SK-N-SH (cell line): ENCODE measurements around the gene ORMDL1. TPM values are rescaled to one million over a fixed set of nuclear protein-coding genes. Genes with fewer than 3 reads are reported as not detected.
A peak's percentile ranks its signal among the peaks of the same experiment; 100 is the strongest.

Experiments
- CTCF ChIA-PET: fragments of 300-600, 350-600 bp; formaldehyde crosslinking; extraction: SDS; loops from one replicate; lab custom pipeline; 2021; lab: Yijun Ruan, JAX
- POLR2A ChIA-PET: fragments of 350-600 bp; sonication (Branson Sonifier 250); formaldehyde crosslinking; extraction: SDS; loops from one replicate; lab custom pipeline; 2020; ENCODE audit warnings: antibody characterized with exemption, inconsistent platforms; lab: Yijun Ruan, JAX
- DNase-seq: peaks from one replicate; pipeline ENCODE4 v3.0.0; 2012
- H2AFZ ChIP-seq: fragments of 200-600 bp; sonication (generic); 2 replicates; pipeline ENCODE4 v1.8.1; 2016; ENCODE audit warnings: antibody characterized with exemption, mild to moderate bottlenecking, low read depth
- H3F3A ChIP-seq: fragments of 200-600 bp; sonication (generic); replicated peaks from 2 replicates; pipeline ENCODE3; 2016; ENCODE audit warnings: antibody characterized with exemption, mild to moderate bottlenecking; ENCODE audit not compliant: insufficient read depth
- H3K27ac ChIP-seq, 2 experiments: fragments of 200-500 bp in 1 of 2; fragments of 200-600 bp in 1 of 2; sonication (Bioruptor generic) in 1 of 2; sonication (generic), shearing (Covaris generic) in 1 of 2; 2 replicates each; pipeline versions ENCODE4 v1.5.1 to v1.6.1; 2014 to 2016; ENCODE audit warnings: low read depth in 2 of 2, inconsistent platforms in 1 of 2, low read length in 1 of 2, mild to moderate bottlenecking in 1 of 2, mixed read lengths in 1 of 2
- H3K27me3 ChIP-seq: fragments of 200-600 bp; sonication (generic), shearing (Covaris generic); 2 replicates; pipeline ENCODE4 v1.6.1; 2016; ENCODE audit warnings: mixed run types; ENCODE audit not compliant: insufficient read depth
- H3K36me3 ChIP-seq, 2 experiments: fragments of 200-500 bp in 1 of 2; fragments of 200-600 bp in 1 of 2; sonication (Bioruptor generic) in 1 of 2; sonication (generic) in 1 of 2; replicated peaks in 1 of 2; 2 replicates each; pipeline versions ENCODE3 to v1.5.1; 2014 to 2016; ENCODE audit warnings: low read length in 1 of 2, mild to moderate bottlenecking in 1 of 2; ENCODE audit not compliant: insufficient read depth in 2 of 2, control insufficient read depth in 1 of 2
- H3K4me1 ChIP-seq, 2 experiments: fragments of 200-500 bp in 1 of 2; fragments of 200-600 bp in 1 of 2; sonication (Bioruptor generic) in 1 of 2; sonication (generic), shearing (Covaris generic) in 1 of 2; 2 replicates each; pipeline versions ENCODE4 v1.5.1 to v1.6.1; 2014 to 2016; ENCODE audit warnings: low read depth in 1 of 2, low read length in 1 of 2, mixed run types in 1 of 2; ENCODE audit not compliant: insufficient read depth in 2 of 2, control insufficient read depth in 1 of 2
- H3K4me2 ChIP-seq: fragments of 200-600 bp; sonication (generic), shearing (Covaris generic); 2 replicates; pipeline ENCODE4 v1.6.1; 2017; ENCODE audit warnings: mixed run types
- H3K4me3 ChIP-seq, 2 experiments: fragments of 200-500 bp in 1 of 2; fragments of 200-600 bp in 1 of 2; sonication (Bioruptor generic) in 1 of 2; sonication (generic), shearing (Covaris generic) in 1 of 2; 2 replicates each; pipeline versions ENCODE4 v1.5.1 to v1.8.1; 2014 to 2016; ENCODE audit warnings: low read depth in 2 of 2, inconsistent platforms in 1 of 2, low read length in 1 of 2, mild to moderate bottlenecking in 1 of 2, mixed read lengths in 1 of 2, moderate library complexity in 1 of 2
- H3K79me2 ChIP-seq: fragments of 200-600 bp; sonication (generic); 2 replicates; pipeline ENCODE4 v1.8.1; 2017; ENCODE audit warnings: mild to moderate bottlenecking; ENCODE audit not compliant: insufficient read depth
- H3K9ac ChIP-seq: fragments of 200-600 bp; sonication (generic); 2 replicates; pipeline ENCODE4 v1.6.1; 2017; ENCODE audit warnings: mixed run types
- H3K9me2 ChIP-seq: fragments of 200-600 bp; sonication (generic); 2 replicates; pipeline ENCODE4 v1.6.1; 2017; ENCODE audit warnings: mixed run types
- H3K9me3 ChIP-seq: fragments of 200-600 bp; sonication (generic); 2 replicates; pipeline ENCODE4 v1.6.1; 2017; ENCODE audit warnings: mixed run types, mild to moderate bottlenecking, moderate library complexity
- H4K20me1 ChIP-seq: fragments of 200-600 bp; sonication (generic); 2 replicates; pipeline ENCODE4 v1.6.1; 2017; ENCODE audit warnings: mild to moderate bottlenecking, mixed run types; ENCODE audit not compliant: insufficient read depth
- CHD2 ChIP-seq: fragments of 150-350 bp; IDR thresholded peaks from 2 replicates; pipeline ENCODE4 v1.6.1; 2018; ENCODE audit warnings: low read length; ENCODE audit not compliant: partially characterized antibody
- EZH2phosphoT487 ChIP-seq: fragments of 200-600 bp; sonication (generic); IDR thresholded peaks from 2 replicates; pipeline ENCODE4 v1.6.1; 2017; ENCODE audit warnings: low read depth, mixed run types, mild to moderate bottlenecking, antibody characterized with exemption, moderate library complexity, borderline replicate concordance
- FOXJ3 ChIP-seq: sonication (generic); formaldehyde crosslinking; IDR thresholded peaks from 2 replicates; pipeline ENCODE4 v1.5.1; 2020; ENCODE audit warnings: mild to moderate bottlenecking, missing genetic modification reagents
- FOXM1 ChIP-seq: IDR thresholded peaks from 2 replicates; pipeline ENCODE4 v1.4.0; 2012; ENCODE audit warnings: low read depth, mild to moderate bottlenecking
- GABPA ChIP-seq: IDR thresholded peaks from 2 replicates; pipeline ENCODE4 v1.4.0; 2012; ENCODE audit warnings: low read depth, mild to moderate bottlenecking
- GATA2 ChIP-seq: sonication (generic); formaldehyde crosslinking; IDR thresholded peaks from 2 replicates; pipeline ENCODE4 v1.5.0; 2020; ENCODE audit warnings: mild to moderate bottlenecking, missing genetic modification reagents
- JUND ChIP-seq: IDR thresholded peaks from 2 replicates; pipeline ENCODE4 v1.4.0; 2012
- MEF2A ChIP-seq: IDR thresholded peaks from 2 replicates; pipeline ENCODE4 v1.4.0; 2012; ENCODE audit warnings: low read depth, borderline replicate concordance
- NFIC ChIP-seq: IDR thresholded peaks from 2 replicates; pipeline ENCODE4 v1.4.0; 2012; ENCODE audit warnings: borderline replicate concordance
- NRF1 ChIP-seq: IDR thresholded peaks from 2 replicates; pipeline ENCODE4 v1.6.1; 2012; ENCODE audit warnings: low read depth, mild to moderate bottlenecking, low read length
- POLR2AphosphoS5 ChIP-seq: IDR thresholded peaks from 2 replicates; pipeline ENCODE4 v1.6.1; 2012; ENCODE audit warnings: low read depth, low read length
- RCOR1 ChIP-seq: fragments of 150-350 bp; IDR thresholded peaks from 2 replicates; pipeline ENCODE4 v1.6.1; 2017; ENCODE audit warnings: antibody characterized with exemption, low read length
- SIN3A ChIP-seq: IDR thresholded peaks from 2 replicates; pipeline ENCODE4 v1.6.1; 2012; ENCODE audit warnings: low read depth, mild to moderate bottlenecking, low read length, moderate library complexity, borderline replicate concordance
- TCF12 ChIP-seq: IDR thresholded peaks from 2 replicates; pipeline ENCODE4 v1.4.0; 2012
- TEAD4 ChIP-seq: IDR thresholded peaks from 2 replicates; pipeline ENCODE4 v1.4.0; 2012; ENCODE audit warnings: mild to moderate bottlenecking, borderline replicate concordance; ENCODE audit not compliant: insufficient read depth
- YY1 ChIP-seq: IDR thresholded peaks from 2 replicates; pipeline ENCODE4 v1.4.0; 2012; ENCODE audit warnings: low read depth, mild to moderate bottlenecking
- WGBS: methylation state at CpG from one replicate; pipeline ENCODE4 v1.1.6; 2017; ENCODE audit warnings: low lambda C conversion rate; 5-methylcytosine and 5-hydroxymethylcytosine counted together
- polyA plus RNA-seq, 3 experiments: library from polyadenylated mRNA; depleted of rRNA; stranded (reverse); fragments of >200 nt; gene quantifications; 2 replicates each; pipeline ENCODE4 v1.2.3, GENCODE V29; 2012
- TF ChIP-seq, protein P1 (sequence below): IDR thresholded peaks from 2 replicates; pipeline ENCODE4 v1.6.1; 2012; ENCODE audit warnings: mild to moderate bottlenecking, low read depth, low read length, moderate library complexity
- TF ChIP-seq, protein P2 (sequence below): IDR thresholded peaks from 2 replicates; pipeline ENCODE4 v1.4.0; 2012; ENCODE audit warnings: low read depth
- TF ChIP-seq, protein P3 (sequence below): IDR thresholded peaks from 2 replicates; pipeline ENCODE4 v1.4.0; 2012; ENCODE audit warnings: low read depth, borderline replicate concordance
- TF ChIP-seq, protein P4 (sequence below): fragments of 150-350 bp; IDR thresholded peaks from 2 replicates; pipeline ENCODE4 v1.6.1; 2016; ENCODE audit warnings: mild to moderate bottlenecking, low read depth, low read length

ORMDL1 gene
- polyA plus RNA-seq, 1 of the 3 experiments (the other 2 are of a cell fraction), result 99.2 TPM

DNA sequence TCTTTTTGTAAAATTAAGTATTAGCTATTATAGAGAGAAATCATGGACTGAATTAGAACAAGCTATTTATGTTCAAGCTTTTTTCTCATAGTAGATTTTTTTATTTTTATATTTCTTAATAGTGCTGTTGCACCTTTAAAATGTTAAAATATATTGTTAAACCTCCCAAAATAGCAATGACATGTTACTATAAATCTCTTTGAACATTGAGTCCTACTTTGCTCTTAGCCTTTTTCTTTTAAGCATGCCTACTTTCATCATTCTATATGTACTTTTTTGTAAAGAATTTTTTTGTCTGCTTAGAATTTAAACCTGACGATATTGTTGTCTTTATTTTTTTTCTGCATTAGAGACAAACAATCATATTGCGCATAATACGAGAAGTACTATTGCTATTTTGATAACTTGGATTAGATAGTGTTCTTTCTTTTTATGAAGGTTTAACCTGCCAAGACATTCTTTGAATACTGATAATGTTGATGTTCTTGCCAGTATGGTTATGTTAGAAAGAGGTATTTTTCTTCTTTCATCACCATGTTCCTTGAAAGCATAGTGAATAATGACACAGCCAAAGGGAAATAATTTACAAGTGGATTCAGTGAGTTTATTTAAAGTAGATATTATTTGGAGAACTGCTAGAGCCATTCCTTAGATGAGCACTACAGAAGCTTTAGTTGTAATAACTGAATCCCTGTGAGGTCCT, 40.7 kb upstream of the ORMDL1 start:
- Histone ChIP-seq H3F3A (peaks cover 6% of the 10 kb centered on the region), H3K9me2 (no peaks in the 10 kb centered on the region), H3K4me1 (peaks cover 2 to 12% of the 10 kb centered on the region in 2 experiments; a peak in 3 of 4 replicates), H3K27me3 (no peaks in the 10 kb centered on the region), H3K36me3 (peaks cover 5 to 18% of the 10 kb centered on the region in 2 experiments), H3K9ac (no peak overlapping the region), H3K79me2 (no peaks in the 10 kb centered on the region), H3K4me3 (no peak overlapping the region), H3K9me3 (no peaks in the 10 kb centered on the region), H4K20me1 (no peaks in the 10 kb centered on the region), H2AFZ (no peak overlapping the region), H3K27ac (no peak overlapping the region), H3K4me2 (no peak overlapping the region)
- no peak for DNase-seq
- CTCF ChIA-PET, result no interaction called here
- WGBS, result 98% methylated on average over 3 of the region's 3 CpGs
- POLR2A ChIA-PET, result no interaction called here
- TF ChIP-seq JUND (no peak), SIN3A (no peak), GABPA (no peak), FOXM1 (no peak), MEF2A (no peak), TCF12 (no peak), TEAD4 (no peak), YY1 (no peak), RCOR1 (no peak), EZH2phosphoT487 (no peak), CHD2 (no peak), GATA2 (CRISPR knock-in tag) (no peak)
- TF ChIP-seq, protein P1, sequence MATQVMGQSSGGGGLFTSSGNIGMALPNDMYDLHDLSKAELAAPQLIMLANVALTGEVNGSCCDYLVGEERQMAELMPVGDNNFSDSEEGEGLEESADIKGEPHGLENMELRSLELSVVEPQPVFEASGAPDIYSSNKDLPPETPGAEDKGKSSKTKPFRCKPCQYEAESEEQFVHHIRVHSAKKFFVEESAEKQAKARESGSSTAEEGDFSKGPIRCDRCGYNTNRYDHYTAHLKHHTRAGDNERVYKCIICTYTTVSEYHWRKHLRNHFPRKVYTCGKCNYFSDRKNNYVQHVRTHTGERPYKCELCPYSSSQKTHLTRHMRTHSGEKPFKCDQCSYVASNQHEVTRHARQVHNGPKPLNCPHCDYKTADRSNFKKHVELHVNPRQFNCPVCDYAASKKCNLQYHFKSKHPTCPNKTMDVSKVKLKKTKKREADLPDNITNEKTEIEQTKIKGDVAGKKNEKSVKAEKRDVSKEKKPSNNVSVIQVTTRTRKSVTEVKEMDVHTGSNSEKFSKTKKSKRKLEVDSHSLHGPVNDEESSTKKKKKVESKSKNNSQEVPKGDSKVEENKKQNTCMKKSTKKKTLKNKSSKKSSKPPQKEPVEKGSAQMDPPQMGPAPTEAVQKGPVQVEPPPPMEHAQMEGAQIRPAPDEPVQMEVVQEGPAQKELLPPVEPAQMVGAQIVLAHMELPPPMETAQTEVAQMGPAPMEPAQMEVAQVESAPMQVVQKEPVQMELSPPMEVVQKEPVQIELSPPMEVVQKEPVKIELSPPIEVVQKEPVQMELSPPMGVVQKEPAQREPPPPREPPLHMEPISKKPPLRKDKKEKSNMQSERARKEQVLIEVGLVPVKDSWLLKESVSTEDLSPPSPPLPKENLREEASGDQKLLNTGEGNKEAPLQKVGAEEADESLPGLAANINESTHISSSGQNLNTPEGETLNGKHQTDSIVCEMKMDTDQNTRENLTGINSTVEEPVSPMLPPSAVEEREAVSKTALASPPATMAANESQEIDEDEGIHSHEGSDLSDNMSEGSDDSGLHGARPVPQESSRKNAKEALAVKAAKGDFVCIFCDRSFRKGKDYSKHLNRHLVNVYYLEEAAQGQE, result no peak

DNA sequence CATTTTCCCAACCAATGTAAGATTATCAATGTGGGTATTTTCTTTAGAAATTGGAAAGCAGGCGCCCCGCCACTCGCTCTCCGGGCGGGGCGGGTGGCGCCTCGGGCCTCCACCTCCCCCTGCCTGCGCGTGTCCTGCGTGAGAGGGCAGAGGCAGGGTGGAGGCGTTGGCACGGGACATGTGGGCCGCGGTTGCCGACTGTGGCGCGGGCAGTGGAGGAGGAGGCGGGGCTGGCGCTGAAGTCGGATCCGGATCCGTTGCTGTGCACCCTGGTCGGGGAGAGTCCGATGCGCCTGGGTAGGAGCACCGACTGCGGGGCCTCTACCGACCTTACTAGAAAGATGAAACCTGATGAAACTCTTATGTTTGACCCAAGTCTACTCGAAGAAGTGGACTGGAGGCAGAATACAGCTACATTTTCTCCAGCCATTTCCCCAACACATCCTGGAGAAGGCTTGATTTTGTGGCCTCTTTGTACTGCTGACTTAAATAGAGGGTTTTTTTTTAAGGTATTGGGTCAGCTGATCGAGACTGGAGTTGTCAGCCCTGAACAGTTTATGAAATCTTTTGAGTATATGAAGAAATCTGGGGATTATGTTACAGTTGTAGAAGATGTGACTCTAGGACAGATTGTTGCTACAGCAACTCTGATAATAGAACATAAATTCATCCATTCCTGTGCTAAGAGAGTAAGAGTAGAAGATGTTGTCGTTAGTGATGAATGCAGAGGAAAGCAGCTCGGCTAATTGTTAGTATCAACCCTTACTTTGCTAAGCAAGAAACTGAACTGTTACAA, 38.0 kb upstream of the ORMDL1 start:
- POLR2A ChIA-PET, result no interaction called here
- H3K9ac ChIP-seq, result no peak overlapping the region
- CTCF ChIA-PET, result no interaction called here
- no peak overlapping the region for H2AFZ ChIP-seq
- H3K79me2 ChIP-seq, result no peaks in the 10 kb centered on the region
- no peaks in the 10 kb centered on the region for H3K27me3 ChIP-seq
- peak; percentile 16 for DNase-seq
- H3K4me3 ChIP-seq, result no peak overlapping the region
- H3K9me3 ChIP-seq, result no peaks in the 10 kb centered on the region
- 95% methylated on average over 33 of the region's 33 CpGs for WGBS
- H4K20me1 ChIP-seq, result no peaks in the 10 kb centered on the region
- peaks cover 0 to 6% of the 10 kb centered on the region in 2 experiments; a peak in 1 of 4 replicates for H3K4me1 ChIP-seq
- H3K9me2 ChIP-seq, result no peaks in the 10 kb centered on the region
- H3K36me3 ChIP-seq, result peaks cover 19 to 36% of the 10 kb centered on the region in 2 experiments
- H3F3A ChIP-seq, result peaks cover 23% of the 10 kb centered on the region
- H3K27ac ChIP-seq, result peak overlapping the region in 1 of 2 experiments; percentile 40; a peak in 1 of 4 replicates
- no peak overlapping the region for H3K4me2 ChIP-seq
- TF ChIP-seq TCF12, result no peak
- TF ChIP-seq, protein P2, sequence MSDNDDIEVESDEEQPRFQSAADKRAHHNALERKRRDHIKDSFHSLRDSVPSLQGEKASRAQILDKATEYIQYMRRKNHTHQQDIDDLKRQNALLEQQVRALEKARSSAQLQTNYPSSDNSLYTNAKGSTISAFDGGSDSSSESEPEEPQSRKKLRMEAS, result no peak
- TF ChIP-seq, protein P3, sequence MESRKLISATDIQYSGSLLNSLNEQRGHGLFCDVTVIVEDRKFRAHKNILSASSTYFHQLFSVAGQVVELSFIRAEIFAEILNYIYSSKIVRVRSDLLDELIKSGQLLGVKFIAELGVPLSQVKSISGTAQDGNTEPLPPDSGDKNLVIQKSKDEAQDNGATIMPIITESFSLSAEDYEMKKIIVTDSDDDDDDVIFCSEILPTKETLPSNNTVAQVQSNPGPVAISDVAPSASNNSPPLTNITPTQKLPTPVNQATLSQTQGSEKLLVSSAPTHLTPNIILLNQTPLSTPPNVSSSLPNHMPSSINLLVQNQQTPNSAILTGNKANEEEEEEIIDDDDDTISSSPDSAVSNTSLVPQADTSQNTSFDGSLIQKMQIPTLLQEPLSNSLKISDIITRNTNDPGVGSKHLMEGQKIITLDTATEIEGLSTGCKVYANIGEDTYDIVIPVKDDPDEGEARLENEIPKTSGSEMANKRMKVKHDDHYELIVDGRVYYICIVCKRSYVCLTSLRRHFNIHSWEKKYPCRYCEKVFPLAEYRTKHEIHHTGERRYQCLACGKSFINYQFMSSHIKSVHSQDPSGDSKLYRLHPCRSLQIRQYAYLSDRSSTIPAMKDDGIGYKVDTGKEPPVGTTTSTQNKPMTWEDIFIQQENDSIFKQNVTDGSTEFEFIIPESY, result no peak
- TF ChIP-seq, protein P4, sequence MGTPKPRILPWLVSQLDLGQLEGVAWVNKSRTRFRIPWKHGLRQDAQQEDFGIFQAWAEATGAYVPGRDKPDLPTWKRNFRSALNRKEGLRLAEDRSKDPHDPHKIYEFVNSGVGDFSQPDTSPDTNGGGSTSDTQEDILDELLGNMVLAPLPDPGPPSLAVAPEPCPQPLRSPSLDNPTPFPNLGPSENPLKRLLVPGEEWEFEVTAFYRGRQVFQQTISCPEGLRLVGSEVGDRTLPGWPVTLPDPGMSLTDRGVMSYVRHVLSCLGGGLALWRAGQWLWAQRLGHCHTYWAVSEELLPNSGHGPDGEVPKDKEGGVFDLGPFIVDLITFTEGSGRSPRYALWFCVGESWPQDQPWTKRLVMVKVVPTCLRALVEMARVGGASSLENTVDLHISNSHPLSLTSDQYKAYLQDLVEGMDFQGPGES, result no peak
- no peak for TF ChIP-seq TEAD4
- no peak for TF ChIP-seq NRF1
- no peak for TF ChIP-seq YY1
- no peak for TF ChIP-seq FOXJ3
- no peak for TF ChIP-seq JUND
- TF ChIP-seq POLR2AphosphoS5, result no peak
- TF ChIP-seq FOXM1, result no peak
- TF ChIP-seq CHD2, result no peak
- TF ChIP-seq NFIC, result no peak
